Endothelial cell of umbilical vein (primary cell): ENCODE results near the gene COL20A1. TPM values are rescaled to one million over a fixed set of nuclear protein-coding genes. Genes with fewer than 3 reads are reported as not detected.
"Not testable (repeated sequence)": the region's sequence is repeated elsewhere in the genome, so short reads cannot be mapped to it uniquely, and the experiment has no call there.

Source experiments
- BruUV-seq: library from RNA; stranded (reverse); fragments of 400-500 nt; replicated peaks from 2 replicates; lab custom pipeline; 2021; lab: Mats Ljungman, UMichigan
- CTCF ChIA-PET: fragments of 300-600, 350-600 bp; sonication (Branson Sonifier 250); formaldehyde crosslinking; loops from one replicate; lab custom pipeline; 2021; ENCODE audit warnings: antibody characterized with exemption, inconsistent platforms; lab: Charles Lee
- POLR2A ChIA-PET: fragments of 300-600, 350-600 bp; sonication (Branson Sonifier 250); formaldehyde crosslinking; loops from one replicate; lab custom pipeline; 2021; ENCODE audit warnings: antibody characterized with exemption, inconsistent platforms; lab: Charles Lee
- DNase-seq: peaks from one replicate; pipeline ENCODE4 v3.0.0-alpha.2; 2011; ENCODE audit warnings: low read depth, low spot score
- FAIRE-seq: peaks from 2 replicates; lab custom pipeline; 2011; peaks lifted over from hg19 to GRCh38; lab: Jason Lieb, UNC
- H2AFZ ChIP-seq: 2 replicates; pipeline ENCODE4 v1.6.0; 2012; ENCODE audit warnings: low read depth, low read length, control low read depth, inconsistent platforms
- H3K27ac ChIP-seq: 2 replicates; pipeline ENCODE4 v1.5.1; 2011; ENCODE audit warnings: low read depth, mild to moderate bottlenecking, control low read depth, low read length, moderate library complexity; ENCODE audit not compliant: insufficient read depth
- H3K27me3 ChIP-seq, 2 experiments: 2 replicates each; pipeline versions ENCODE4 v1.6.0 to v1.6.1; 2011; ENCODE audit warnings: low read length in 2 of 2, mixed read lengths in 1 of 2; ENCODE audit not compliant: control insufficient read depth in 2 of 2, insufficient read depth in 2 of 2
- H3K36me3 ChIP-seq, 2 experiments: 2 replicates in 1 of 2; 3 replicates in 1 of 2; pipeline ENCODE4 v1.5.1; 2011; ENCODE audit warnings: low read length in 2 of 2, mild to moderate bottlenecking in 1 of 2, moderate library complexity in 1 of 2; ENCODE audit not compliant: control insufficient read depth in 2 of 2, insufficient read depth in 2 of 2; ENCODE audit errors: extremely low read depth in 1 of 2
- H3K4me1 ChIP-seq: 3 replicates; pipeline ENCODE4 v1.5.1; 2011; ENCODE audit warnings: mild to moderate bottlenecking, low read length; ENCODE audit not compliant: control insufficient read depth, insufficient read depth; ENCODE audit errors: extremely low read depth
- H3K4me2 ChIP-seq: 2 replicates; pipeline ENCODE4 v1.6.1; 2011; ENCODE audit warnings: low read length, control low read depth, mixed read lengths; ENCODE audit not compliant: insufficient read depth
- H3K4me3 ChIP-seq, 3 experiments: fragments of 200-600 bp in 1 of 3; sonication (generic), shearing (Covaris generic) in 1 of 3; replicated peaks in 1 of 3; 2 replicates each; pipeline ENCODE4 v1.5.1; 2011 to 2016; ENCODE audit warnings: control low read depth in 3 of 3, low read length in 3 of 3, mild to moderate bottlenecking in 2 of 3, inconsistent platforms in 1 of 3, low read depth in 1 of 3, moderate library complexity in 1 of 3; ENCODE audit not compliant: insufficient read depth in 1 of 3
- H3K79me2 ChIP-seq: 2 replicates; pipeline ENCODE4 v1.6.0; 2012; ENCODE audit warnings: low read length, inconsistent platforms; ENCODE audit not compliant: control insufficient read depth, insufficient read depth
- H3K9ac ChIP-seq: replicated peaks from 2 replicates; pipeline ENCODE3; 2011; ENCODE audit warnings: low read length, control low read depth; ENCODE audit not compliant: insufficient read depth; ENCODE audit errors: extremely low read depth
- H3K9me1 ChIP-seq: replicated peaks from 3 replicates; pipeline ENCODE4 v1.6.0; 2011; ENCODE audit warnings: mild to moderate bottlenecking, low read length; ENCODE audit not compliant: control insufficient read depth, insufficient read depth; ENCODE audit errors: extremely low read depth
- H3K9me3 ChIP-seq: replicated peaks from 2 replicates; pipeline ENCODE4 v1.5.1; 2012; ENCODE audit warnings: low read length, inconsistent platforms; ENCODE audit not compliant: control insufficient read depth, insufficient read depth
- H4K20me1 ChIP-seq: replicated peaks from 2 replicates; pipeline ENCODE3; 2011; ENCODE audit warnings: mild to moderate bottlenecking, low read length; ENCODE audit not compliant: control insufficient read depth, insufficient read depth; ENCODE audit errors: extremely low read depth
- FOS ChIP-seq: IDR thresholded peaks from 2 replicates; pipeline ENCODE4 v1.6.1; 2011; ENCODE audit warnings: mild to moderate bottlenecking, low read length, moderate library complexity, borderline replicate concordance; ENCODE audit not compliant: insufficient read depth
- GATA2 ChIP-seq: IDR thresholded peaks from 2 replicates; pipeline ENCODE4 v1.7.0; 2011; ENCODE audit warnings: low read depth, mild to moderate bottlenecking, moderate library complexity, mixed read lengths, low read length; ENCODE audit not compliant: insufficient read length, insufficient read depth
- JUN ChIP-seq: IDR thresholded peaks from 2 replicates; pipeline ENCODE4 v1.6.1; 2011; ENCODE audit warnings: borderline replicate concordance, low read depth; ENCODE audit not compliant: insufficient read length, insufficient read depth
- POLR2AphosphoS5 ChIP-seq: IDR thresholded peaks from 2 replicates; pipeline ENCODE4 v1.6.1; 2012; ENCODE audit warnings: low read depth, mild to moderate bottlenecking, control low read depth, low read length, moderate library complexity; ENCODE audit not compliant: insufficient read depth
- dilution Hi-C: fragments of 300-500 bp; cut with MboI; formaldehyde crosslinking; loops from one replicate; pipeline ENCODE4 v1.15.0; 2019; ENCODE audit warnings: low sequenced_read_pairs; ENCODE audit not compliant: extremely low pct_ligation_motif_present
- intact Hi-C: fragments of 100-400 bp; cut with micrococcal nuclease; formaldehyde crosslinking; loops from one replicate; pipeline ENCODE4 v1.10.0; 2022
- polyA plus RNA-seq, 4 experiments: library from polyadenylated mRNA; depleted of rRNA in 3 of 4; stranded (reverse) in 3 of 4; unstranded in 1 of 4; fragments of >200 nt; gene quantifications; 2 replicates each; pipeline versions ENCODE4 v1.2.1 to v1.2.3, GENCODE V29; 2011 to 2012; ENCODE audit warnings: missing spikeins in 1 of 4
- total RNA-seq: library from RNA; stranded (reverse); gene quantifications from 2 replicates; pipeline ENCODE4 v1.2.3, GENCODE V29; 2021
- TF ChIP-seq, protein P1 (sequence below), 2 donors: IDR thresholded peaks; 1 replicate in 1 of 2; 2 replicates in 1 of 2; pipeline ENCODE4 v1.5.1; 2011; ENCODE audit warnings: low read length in 2 of 2, mild to moderate bottlenecking in 2 of 2, moderate library complexity in 2 of 2, control low read depth in 1 of 2, inconsistent platforms in 1 of 2, low read depth in 1 of 2; ENCODE audit not compliant: insufficient read depth in 1 of 2; ENCODE audit errors: extremely low read depth in 1 of 2

COL20A1 gene
- total and polyA plus RNA-seq, 2 donors (not counting 3 experiments of a cell fraction or from before 2014, with no cell fraction given) = not detected

DNA sequence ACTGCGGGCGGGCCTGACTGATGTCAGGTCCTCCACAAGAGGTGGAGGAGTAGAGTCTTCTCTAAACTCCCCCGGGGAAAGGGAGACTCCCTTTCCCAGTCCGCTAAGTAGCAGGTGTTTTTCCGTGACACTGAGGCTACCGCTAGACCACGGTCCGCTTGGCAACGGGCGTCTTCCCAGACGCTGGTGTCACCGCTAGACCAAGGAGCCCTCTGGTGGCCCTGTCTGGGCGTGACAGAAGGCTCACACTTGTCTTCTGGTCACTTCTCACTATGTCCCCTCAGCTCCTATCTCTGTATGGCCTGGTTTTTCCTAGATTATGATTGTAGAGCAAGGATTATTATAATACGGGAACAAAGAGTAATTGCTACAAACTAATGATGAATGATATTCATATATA, 41.6 kb upstream of the COL20A1 start:
- H3K79me2 ChIP-seq, POLR2A ChIA-PET, FAIRE-seq, H3K9ac ChIP-seq, H3K27ac ChIP-seq, DNase-seq, H4K20me1 ChIP-seq, BruUV-seq, H3K4me1 ChIP-seq, H3K9me3 ChIP-seq, H3K9me1 ChIP-seq, H3K4me3 ChIP-seq, intact Hi-C loops, H3K36me3 ChIP-seq, dilution Hi-C loops, H2AFZ ChIP-seq, H3K4me2 ChIP-seq: not testable (repeated sequence)
- H3K27me3 ChIP-seq = peaks cover 30 to 35% of the 10 kb centered on the region in 2 experiments
- TF ChIP-seq, protein P1, sequence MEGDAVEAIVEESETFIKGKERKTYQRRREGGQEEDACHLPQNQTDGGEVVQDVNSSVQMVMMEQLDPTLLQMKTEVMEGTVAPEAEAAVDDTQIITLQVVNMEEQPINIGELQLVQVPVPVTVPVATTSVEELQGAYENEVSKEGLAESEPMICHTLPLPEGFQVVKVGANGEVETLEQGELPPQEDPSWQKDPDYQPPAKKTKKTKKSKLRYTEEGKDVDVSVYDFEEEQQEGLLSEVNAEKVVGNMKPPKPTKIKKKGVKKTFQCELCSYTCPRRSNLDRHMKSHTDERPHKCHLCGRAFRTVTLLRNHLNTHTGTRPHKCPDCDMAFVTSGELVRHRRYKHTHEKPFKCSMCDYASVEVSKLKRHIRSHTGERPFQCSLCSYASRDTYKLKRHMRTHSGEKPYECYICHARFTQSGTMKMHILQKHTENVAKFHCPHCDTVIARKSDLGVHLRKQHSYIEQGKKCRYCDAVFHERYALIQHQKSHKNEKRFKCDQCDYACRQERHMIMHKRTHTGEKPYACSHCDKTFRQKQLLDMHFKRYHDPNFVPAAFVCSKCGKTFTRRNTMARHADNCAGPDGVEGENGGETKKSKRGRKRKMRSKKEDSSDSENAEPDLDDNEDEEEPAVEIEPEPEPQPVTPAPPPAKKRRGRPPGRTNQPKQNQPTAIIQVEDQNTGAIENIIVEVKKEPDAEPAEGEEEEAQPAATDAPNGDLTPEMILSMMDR (IDR thresholded peaks at IDR 0.05; ENCODE audit: extremely low read depth in 1 of 2, insufficient read depth in 1 of 2, low read depth in 1 of 2, low read length in 2 of 2) = peak in 1 of 2 donors; percentile 14
- CTCF ChIA-PET = interaction anchor here (5.0 kb wide), 1 partner anchor 27 kb away, joined by 36 read pairs; no protein-coding TSS in a partner anchor

DNA sequence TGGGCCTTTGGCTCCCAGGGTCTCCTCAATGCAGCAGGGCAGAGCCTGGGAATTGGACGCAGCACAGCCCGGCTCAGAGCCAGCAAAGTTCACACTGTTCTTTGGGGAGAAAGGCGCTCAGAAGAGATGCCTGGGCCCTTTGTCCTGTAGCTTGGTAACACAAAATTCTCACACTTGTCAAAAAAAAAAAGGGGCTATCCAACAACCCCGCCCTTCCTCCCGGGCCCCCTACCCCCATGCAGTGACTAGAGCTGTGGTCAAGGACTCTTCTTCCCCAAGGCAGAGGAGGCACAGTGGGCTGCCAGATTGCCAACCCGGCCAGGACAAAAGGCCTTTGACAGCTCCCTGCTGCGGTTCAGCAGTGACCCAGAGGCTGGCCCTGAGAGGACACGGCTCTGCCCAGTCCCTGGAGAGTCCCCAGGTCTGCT, 40.7 kb upstream of the COL20A1 start:
- peaks cover 35% of the 10 kb centered on the region in 2 experiments for H3K27me3 ChIP-seq
- DNase-seq (no peak), FAIRE-seq (no peak)
- no peaks in the 10 kb centered on the region for H3K79me2 ChIP-seq
- CTCF ChIA-PET = interaction anchor here (5.0 kb wide), 1 partner anchor 28 kb away, joined by 36 read pairs; no protein-coding TSS in a partner anchor
- dilution Hi-C loops (no loop called here), intact Hi-C loops (no loop called here)
- TF ChIP-seq JUN (no peak), POLR2AphosphoS5 (no peak), GATA2 (no peak), FOS (no peak)
- H3K4me3 ChIP-seq = no peak overlapping the region
- no peak overlapping the region for H3K27ac ChIP-seq
- H3K36me3 ChIP-seq = no peaks in the 10 kb centered on the region
- no peak overlapping the region for H3K9ac ChIP-seq
- BruUV-seq = no TSS peak
- H3K4me2 ChIP-seq = no peak overlapping the region
- H4K20me1 ChIP-seq = no peaks in the 10 kb centered on the region
- H3K4me1 ChIP-seq = no peaks in the 10 kb centered on the region
- H3K9me1 ChIP-seq = no peaks in the 10 kb centered on the region
- no peak overlapping the region for H2AFZ ChIP-seq
- no peaks in the 10 kb centered on the region for H3K9me3 ChIP-seq
- POLR2A ChIA-PET = no interaction called here
